Activated naive CD8-positive, alpha-beta T cell treated with anti-CD3 and anti-CD28 coated beads, Interleukin-2, amount 50 U/mL, for 16 hours (primary cell): ENCODE measurements around the gene GPR137B.

Experiments used
- DNase-seq: peaks from one replicate; pipeline ENCODE4 v3.0.0-alpha.2; 2020; ENCODE audit warnings: low read depth, low spot score

The GPR137B gene

GRCh38 chr1:236200925-236201324, 58.6 kb downstream of the GPR137B start:
- DNase-seq: no peak

GRCh38 chr1:236201786-236202185, 59.4 kb downstream of the GPR137B start:
- no peak for DNase-seq

- no peak for DNase-seq
Observed at GRCh38 chr1:236204039-236204438, 61.7 kb downstream of the GPR137B start.

GRCh38 chr1:236204656-236205055, 62.3 kb downstream of the GPR137B start:
- DNase-seq: no peak

- no peak for DNase-seq
Observed at GRCh38 chr1:236206548-236206947, 64.2 kb downstream of the GPR137B start.

- DNase-seq: no peak
Observed at GRCh38 chr1:236207121-236207520, 64.8 kb downstream of the GPR137B start.

- DNase-seq: no peak
Observed at GRCh38 chr1:236207569-236207968, 65.2 kb downstream of the GPR137B start.

- DNase-seq: no peak
Observed at GRCh38 chr1:236209185-236209584, 66.8 kb downstream of the GPR137B start.

- DNase-seq: no peak
Observed at GRCh38 chr1:236209713-236210112, 67.4 kb downstream of the GPR137B start.

- no peak for DNase-seq
Observed at GRCh38 chr1:236211815-236212214, 69.5 kb downstream of the GPR137B start.

- no peak for DNase-seq
Observed at GRCh38 chr1:236213534-236213933, 71.2 kb downstream of the GPR137B start.

- no peak for DNase-seq
Observed at GRCh38 chr1:236214761-236215160, 72.4 kb downstream of the GPR137B start.

GRCh38 chr1:236220473-236220872, 78.1 kb downstream of the GPR137B start:
- no peak for DNase-seq

- no peak for DNase-seq
Observed at GRCh38 chr1:236222632-236223031, 80.3 kb downstream of the GPR137B start.

GRCh38 chr1:236228411-236228810, 86.1 kb downstream of the GPR137B start:
- no peak for DNase-seq

GRCh38 chr1:236235116-236235515, 92.8 kb downstream of the GPR137B start:
- no peak for DNase-seq

- no peak for DNase-seq
Observed at GRCh38 chr1:236239092-236239585, 96.8 kb downstream of the GPR137B start.

GRCh38 chr1:236240675-236241074, 98.3 kb downstream of the GPR137B start:
- DNase-seq: no peak

GRCh38 chr1:236242568-236242967, 100.2 kb downstream of the GPR137B start:
- no peak for DNase-seq

- no peak for DNase-seq
Observed at GRCh38 chr1:236247286-236247685, 104.9 kb downstream of the GPR137B start.

- no peak for DNase-seq
Observed at GRCh38 chr1:236251587-236251986, 109.2 kb downstream of the GPR137B start.

- no peak for DNase-seq
Observed at GRCh38 chr1:236253119-236253518, 110.8 kb downstream of the GPR137B start.

GRCh38 chr1:236253918-236254637, 111.7 kb downstream of the GPR137B start:
- no peak for DNase-seq

GRCh38 chr1:236257216-236257615, 114.9 kb downstream of the GPR137B start:
- no peak for DNase-seq
